ENCODE results near the gene CRYL1. TPM values are rescaled to one million over a fixed set of nuclear protein-coding genes. Genes with fewer than 3 reads are reported as not detected.

The CRYL1 gene
- total RNA-seq, 2 donors from 2014 or later = 24.9 to 31.0 TPM

GRCh38 chr13:20366056-20366455 lies 159.6 kb downstream of the CRYL1 start:
- DNase-seq (no peak), ATAC-seq (no peak)
- intact Hi-C loops (cut with DNase I) = no loop called here

GRCh38 chr13:20363603-20364002 lies 162.1 kb downstream of the CRYL1 start:
- ATAC-seq (no peak), DNase-seq (no peak)
- intact Hi-C loops (cut with DNase I) = no loop called here

- ATAC-seq (no peak), DNase-seq (no peak)
- intact Hi-C loops (cut with DNase I) = no loop called here
These were observed 162.5 kb downstream of the CRYL1 start for GRCh38 chr13:20363172-20363571.

- no peak for ATAC-seq
- intact Hi-C loops (cut with DNase I) = no loop called here
- no peak for DNase-seq
These were observed 163.1 kb downstream of the CRYL1 start for GRCh38 chr13:20362484-20363041.

GRCh38 chr13:20360835-20361412 lies 164.7 kb downstream of the CRYL1 start:
- ATAC-seq = no peak
- no peak for DNase-seq
- intact Hi-C loops (cut with DNase I) = no loop called here

GRCh38 chr13:20360041-20360491 lies 165.6 kb downstream of the CRYL1 start:
- intact Hi-C loops (cut with DNase I) = no loop called here
- ATAC-seq = no peak

GRCh38 chr13:20359335-20359734 lies 166.3 kb downstream of the CRYL1 start:
- ATAC-seq (peak in 1 of 2 donors; percentile 76), DNase-seq (no peak)
- intact Hi-C loops (cut with DNase I) = no loop called here

More at GRCh38 chr13:20360041-20360491, 165.6 kb downstream of the CRYL1 start:
- DNase-seq = no peak

- DNase-seq (no peak), ATAC-seq (no peak)
- intact Hi-C loops (cut with DNase I) = no loop called here
These were observed 167.6 kb downstream of the CRYL1 start for GRCh38 chr13:20358022-20358421.

- no peak for ATAC-seq
- intact Hi-C loops (cut with DNase I) = no loop called here
These were observed 169.2 kb downstream of the CRYL1 start for GRCh38 chr13:20356444-20356843.

GRCh38 chr13:20354722-20355121 lies 170.9 kb downstream of the CRYL1 start:
- no peak for DNase-seq
- intact Hi-C loops (cut with DNase I) = no loop called here
- no peak for ATAC-seq

More at GRCh38 chr13:20356444-20356843, 169.2 kb downstream of the CRYL1 start:
- DNase-seq = no peak

GRCh38 chr13:20353973-20354372 lies 171.7 kb downstream of the CRYL1 start:
- ATAC-seq = no peak
- DNase-seq = no peak
- intact Hi-C loops (cut with DNase I) = no loop called here

Small RNA genes within 50 kb of the gene (microRNA-seq; reads per million reads assigned to microRNA genes)
- gene MIR4499 = 0 reads per million in 2 donors

Other genes with a start within 250 kb of the CRYL1 start
- gene IFT88, start 41.3 kb upstream of the CRYL1 start, total RNA-seq = 1 to 10 TPM; 8.4 to 8.8 TPM
- gene IL17D, start 177.8 kb upstream of the CRYL1 start, total RNA-seq = 1 to 10 TPM; 1.8 to 3.2 TPM
- 10 to 100 TPM in 1 of 2 donors, 1 to 10 TPM in 1; 9.4 to 13.1 TPM for gene EEF1AKMT1, start 248.1 kb upstream of the CRYL1 start, total RNA-seq